ENCODE results near the gene LDLRAD4. TPM values are rescaled to one million over a fixed set of nuclear protein-coding genes. Genes with fewer than 3 reads are reported as not detected.
"Not testable (repeated sequence)": the region's sequence is repeated elsewhere in the genome, so short reads cannot be mapped to it uniquely, and the experiment has no call there.

LDLRAD4 gene
- polyA plus RNA-seq, 3 donors, result 1.7 to 8.5 (median 3.7) TPM

DNA sequence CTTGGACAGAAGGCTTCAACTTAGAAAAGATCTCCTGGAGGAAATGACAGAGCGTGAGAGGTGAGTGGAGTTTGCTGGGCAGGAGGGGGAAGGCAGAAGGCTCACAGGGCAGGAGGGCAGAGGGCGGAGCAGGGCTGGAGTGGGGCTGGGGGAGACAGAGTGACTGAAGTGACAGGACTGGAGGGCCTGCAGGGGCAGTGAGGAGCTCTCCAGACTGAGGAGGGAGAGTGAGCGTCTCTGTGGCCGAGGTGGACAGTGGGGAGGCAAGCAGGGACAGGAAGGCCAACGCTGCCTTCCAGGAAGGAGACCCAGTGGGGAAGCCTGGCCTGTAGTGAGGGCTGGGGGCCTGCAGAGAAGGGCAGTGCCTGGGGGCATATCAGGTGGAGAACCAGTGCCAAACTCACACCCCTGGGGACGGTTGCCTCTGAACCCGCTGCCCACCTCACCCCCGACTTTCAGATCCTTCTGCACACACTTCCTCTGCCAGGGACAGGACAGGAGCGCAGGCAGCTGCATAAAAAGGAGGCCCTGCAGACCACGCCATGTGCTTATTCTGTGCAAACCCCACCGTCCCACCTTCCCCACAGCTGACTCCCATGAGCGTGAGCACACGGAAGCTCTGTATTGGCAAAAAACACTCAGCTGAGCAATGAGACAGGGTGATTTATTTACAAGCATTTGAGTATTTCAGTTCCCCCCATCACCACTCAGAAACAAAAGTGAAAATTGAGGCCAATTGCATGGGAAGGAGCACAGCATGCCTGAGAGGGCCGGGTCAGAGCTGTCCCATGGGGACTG, 263.5 kb downstream of the LDLRAD4 start:
- H3K27ac ChIP-seq (ENCODE audit: low read depth, low read length), result no peak overlapping the region
- WGBS, 3 donors, result 78 to 85% (median 84%) methylated on average over 14 of the region's 14 CpGs

DNA sequence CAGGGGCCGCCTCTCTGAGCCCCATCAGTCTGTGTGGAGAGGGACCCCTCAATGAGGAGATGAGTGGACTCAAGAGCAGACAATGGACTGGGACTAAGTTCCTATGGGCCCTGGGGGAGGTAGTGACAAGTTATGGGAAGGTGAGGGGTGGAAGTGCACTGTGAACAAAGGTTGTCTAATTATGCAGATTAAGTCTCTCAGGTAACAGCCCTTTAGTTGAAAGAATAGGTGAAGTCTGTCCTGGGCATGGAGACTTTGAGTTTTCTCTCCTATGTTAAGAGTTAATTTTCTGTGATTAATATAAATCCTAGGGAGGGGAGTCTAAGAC, 264.0 kb downstream of the LDLRAD4 start:
- H3K27ac ChIP-seq (ENCODE audit: low read depth, low read length), result no peak overlapping the region
- WGBS, 3 donors, result 88 to 100% (median 95%) methylated on average over 1 of the region's 1 CpG

DNA sequence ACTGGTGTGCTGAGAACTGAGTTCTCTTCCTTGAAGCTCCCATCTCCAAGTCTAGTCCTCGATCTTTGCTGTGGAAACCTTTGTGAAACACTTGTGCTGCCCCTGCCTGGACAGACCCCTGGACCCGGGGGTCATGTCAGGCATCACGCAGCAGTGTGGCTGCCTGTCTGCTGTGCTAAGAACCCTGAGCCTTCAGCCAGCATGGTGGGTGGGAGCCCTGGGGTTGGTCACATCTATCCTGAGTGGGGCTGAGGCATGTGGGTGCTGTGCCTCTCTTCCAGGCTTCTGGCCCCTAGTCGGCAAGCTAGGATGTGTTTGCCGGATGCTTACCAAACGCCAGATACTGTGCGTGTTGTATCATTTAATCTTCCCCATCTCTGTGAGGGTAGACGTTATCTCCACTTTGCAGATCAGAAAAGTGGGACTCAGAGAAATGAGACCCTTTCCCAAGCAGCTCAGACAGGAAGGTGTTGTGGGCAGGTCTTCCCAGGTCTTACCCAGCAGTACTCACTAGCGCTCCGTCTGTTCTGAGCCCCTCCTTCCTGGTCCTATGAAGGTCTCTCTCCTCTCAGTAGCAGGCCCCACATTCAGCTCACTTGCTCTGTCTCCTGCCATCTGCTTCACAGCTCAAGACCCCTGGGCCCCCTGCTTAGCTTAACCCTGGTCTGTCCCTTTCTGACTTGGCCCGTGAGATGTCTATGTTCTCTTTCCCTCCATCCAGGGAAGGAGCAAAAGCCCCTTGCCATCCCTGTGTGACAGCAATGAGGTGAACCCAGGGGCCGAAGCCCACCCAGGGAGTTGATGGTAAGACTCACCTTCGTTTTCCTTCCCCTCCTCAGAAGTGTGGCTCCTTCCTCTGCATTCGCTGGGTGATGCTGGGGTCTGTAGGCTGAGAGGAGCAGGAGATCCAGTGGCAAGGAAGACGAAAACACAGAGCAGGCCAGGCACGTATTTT, 265.0 kb downstream of the LDLRAD4 start:
- no peak overlapping the region for H3K27ac ChIP-seq (ENCODE audit: low read depth, low read length)
- 82 to 90% (median 83%) methylated on average over 16 of the region's 16 CpGs for WGBS, 3 donors

DNA sequence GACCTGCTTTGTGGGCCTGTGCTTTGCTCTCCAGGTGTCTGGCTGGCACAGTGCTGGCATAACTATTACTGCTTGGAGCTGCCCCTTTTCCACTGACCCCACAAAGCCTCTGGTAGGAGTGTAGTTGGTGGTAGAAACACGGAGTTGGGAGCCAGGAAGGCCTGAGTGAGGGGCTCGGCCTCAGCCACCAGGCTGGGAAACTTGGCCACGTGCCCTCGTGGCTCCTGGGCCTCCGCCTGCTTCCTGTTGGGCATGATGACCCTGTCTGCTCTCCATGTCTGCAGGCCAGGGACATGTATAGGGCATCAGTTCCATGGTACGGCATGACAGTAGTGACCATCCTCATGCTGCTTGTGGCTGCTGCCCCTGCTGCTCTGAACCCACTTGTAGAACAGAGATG, 266.6 kb downstream of the LDLRAD4 start:
- H3K27ac ChIP-seq (ENCODE audit: low read depth, low read length), result no peak overlapping the region
- 67 to 71% (median 71%) methylated on average over 6 of the region's 6 CpGs for WGBS, 3 donors

DNA sequence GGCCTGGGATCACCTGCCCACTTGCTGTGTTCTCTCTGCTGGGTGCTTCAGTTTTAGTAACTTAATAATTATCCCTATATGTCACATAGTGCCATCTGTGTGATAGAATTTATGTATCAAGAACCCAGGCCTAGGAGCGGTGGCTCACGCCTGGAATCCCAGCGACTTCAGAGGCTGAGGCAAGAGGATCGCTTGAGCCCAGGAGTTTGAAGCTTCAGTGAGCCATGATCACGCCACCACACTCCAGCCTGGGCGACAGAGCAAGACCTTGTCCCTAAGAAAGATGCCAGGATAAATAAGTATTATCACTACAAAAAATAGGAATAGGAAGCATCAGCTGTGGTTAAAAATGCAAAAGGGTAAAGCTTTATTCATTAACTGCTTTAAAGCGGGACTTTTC, 267.0 kb downstream of the LDLRAD4 start:
- H3K27ac ChIP-seq (ENCODE audit: low read depth, low read length), result no peak overlapping the region
- WGBS, 3 donors, result 97 to 98% (median 97%) methylated on average over 7 of the region's 7 CpGs

DNA sequence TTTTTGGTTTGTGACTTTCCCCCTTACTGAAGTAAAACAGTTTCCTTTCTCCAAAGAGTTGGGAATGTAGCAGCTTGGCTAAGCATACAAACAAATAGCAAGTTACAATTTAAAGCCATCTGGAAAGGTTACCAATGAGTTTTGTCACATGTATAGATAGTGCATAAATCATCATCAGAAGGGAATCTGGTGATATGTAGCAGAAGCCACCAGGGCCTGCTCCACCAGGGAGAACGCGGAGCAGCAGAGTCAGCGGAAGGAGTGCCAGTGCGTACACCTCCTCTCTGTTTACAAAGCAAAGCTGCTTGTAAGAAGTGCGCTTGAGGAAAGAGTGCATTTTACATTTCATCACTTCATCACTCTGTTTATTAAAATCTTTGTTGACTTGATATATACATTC, 267.7 kb downstream of the LDLRAD4 start:
- no peak overlapping the region for H3K27ac ChIP-seq (ENCODE audit: low read depth, low read length)
- WGBS, 3 donors, result 83 to 96% (median 88%) methylated on average over 5 of the region's 5 CpGs

DNA sequence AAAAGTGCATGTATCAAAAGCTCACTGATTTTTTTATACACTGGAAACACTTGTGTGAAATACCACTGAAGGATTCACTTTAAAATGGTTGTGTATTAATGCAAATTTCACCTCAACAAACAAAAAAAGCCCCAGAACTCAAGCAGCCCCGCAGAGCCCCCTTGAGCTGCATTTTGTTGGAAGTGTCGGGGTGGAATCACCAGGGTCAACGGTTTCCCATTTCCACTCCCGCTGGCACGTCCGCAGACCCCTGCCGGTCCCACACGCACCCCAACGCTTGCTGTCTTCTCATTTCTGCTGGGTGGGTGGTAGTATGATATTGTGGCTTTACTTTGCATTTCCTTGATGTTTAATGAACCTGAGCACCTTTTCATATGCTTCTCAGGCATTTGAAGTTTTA, 268.1 kb downstream of the LDLRAD4 start:
- WGBS, 3 donors, result 68 to 85% (median 80%) methylated on average over 9 of the region's 9 CpGs
- no peak overlapping the region for H3K27ac ChIP-seq (ENCODE audit: low read depth, low read length)

DNA sequence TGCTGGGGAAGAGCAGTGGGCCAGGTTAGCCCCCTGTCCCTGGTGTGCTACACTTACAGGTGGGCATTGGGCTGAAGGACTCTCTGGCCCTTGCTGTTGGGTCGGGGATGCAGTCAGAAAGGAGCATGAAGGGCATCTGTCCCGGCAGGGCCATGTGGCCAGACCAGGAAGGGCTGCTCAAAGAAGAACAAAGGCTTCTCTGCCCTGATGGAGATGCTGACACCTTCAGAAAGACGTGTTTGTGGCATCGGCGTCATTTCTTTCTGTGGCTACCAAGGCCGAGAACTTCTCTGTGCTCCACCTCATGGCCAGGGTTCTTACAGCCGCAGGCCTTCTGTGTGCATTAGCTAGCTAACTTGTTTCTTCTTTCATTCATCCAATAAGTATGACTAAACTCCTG, 268.7 kb downstream of the LDLRAD4 start:
- H3K27ac ChIP-seq (ENCODE audit: low read depth, low read length), result no peak overlapping the region

DNA sequence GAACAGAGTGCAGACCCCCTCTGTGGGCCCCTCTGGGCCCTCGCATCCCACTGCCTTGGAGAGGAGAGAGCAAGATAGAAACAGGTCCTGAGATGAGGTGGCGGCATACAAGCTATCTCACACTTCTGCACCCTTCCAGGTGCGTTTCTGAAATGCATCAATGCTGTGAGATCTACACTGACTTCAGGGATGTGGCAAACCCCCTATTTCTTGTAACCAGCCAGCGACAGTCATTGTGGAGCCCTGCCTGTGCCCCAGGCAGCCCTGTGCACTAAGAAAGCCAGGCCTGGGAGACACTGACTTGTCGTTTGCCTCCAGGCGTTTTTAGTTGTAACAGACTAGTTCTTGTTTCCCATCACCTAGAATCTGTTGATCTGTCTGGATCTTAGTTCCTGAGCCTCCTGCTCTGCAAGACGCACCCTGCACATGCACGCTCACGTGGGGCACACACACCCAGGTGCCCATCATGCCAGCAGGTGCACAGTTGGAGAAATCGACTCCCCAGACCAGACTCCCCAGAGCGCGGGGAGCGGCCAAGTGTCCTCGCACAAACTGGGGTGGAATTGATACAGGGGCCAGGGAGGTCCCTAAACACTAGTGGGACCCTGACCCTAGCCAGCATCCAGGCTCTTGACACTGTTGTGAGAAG, 269.8 kb downstream of the LDLRAD4 start:
- 83 to 95% (median 90%) methylated on average over 14 of the region's 14 CpGs for WGBS, 3 donors
- no peak overlapping the region for H3K27ac ChIP-seq (ENCODE audit: low read depth, low read length)

More for the DNA sequence above, 268.7 kb downstream of the LDLRAD4 start:
- 77 to 86% (median 81%) methylated on average over 7 of the region's 7 CpGs for WGBS, 3 donors

DNA sequence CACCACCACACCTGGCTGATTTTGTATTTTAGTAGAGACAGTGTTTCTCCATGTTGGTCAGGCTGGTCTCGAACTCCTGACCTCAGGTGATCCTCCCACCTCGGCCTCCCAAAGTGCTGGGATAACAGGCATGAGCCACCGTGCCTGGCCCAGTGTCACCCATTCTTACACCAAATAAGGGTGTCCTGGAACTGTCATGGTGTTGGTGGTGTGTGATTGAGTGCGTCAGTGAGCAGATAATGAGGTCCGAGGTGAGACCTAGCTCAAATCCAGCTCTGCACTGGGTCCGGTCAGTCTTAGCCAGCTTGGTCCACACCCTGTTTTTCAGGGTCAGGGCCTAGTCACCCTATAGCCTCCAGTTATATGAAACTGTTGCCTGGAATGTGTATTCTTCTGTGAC, 270.7 kb downstream of the LDLRAD4 start:
- 80 to 91% (median 90%) methylated on average over 6 of the region's 6 CpGs for WGBS, 3 donors
- H3K27ac ChIP-seq (ENCODE audit: low read depth, low read length), result not testable (repeated sequence)

DNA sequence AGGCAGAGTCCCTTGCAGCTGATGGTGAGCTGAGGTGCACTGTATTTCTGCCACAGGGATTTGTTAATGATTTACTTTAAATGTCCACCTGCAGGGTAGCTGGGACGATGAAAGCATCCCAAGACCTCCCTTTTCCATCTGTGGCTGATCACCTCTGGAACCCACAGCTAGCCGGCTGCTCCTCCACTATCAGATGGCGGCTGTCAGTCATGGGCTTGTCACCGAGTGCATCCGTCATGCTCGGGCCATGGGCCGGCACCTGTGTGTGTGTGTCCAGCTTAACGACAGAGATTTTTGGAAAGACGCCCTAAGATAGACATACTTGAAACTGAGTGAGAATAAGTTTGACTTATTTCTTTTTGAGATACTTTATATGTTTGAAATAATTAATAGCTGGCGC, 272.6 kb downstream of the LDLRAD4 start:
- H3K27ac ChIP-seq (ENCODE audit: low read depth, low read length), result no peak overlapping the region
- WGBS, 3 donors, result 66 to 97% (median 94%) methylated on average over 10 of the region's 10 CpGs

DNA sequence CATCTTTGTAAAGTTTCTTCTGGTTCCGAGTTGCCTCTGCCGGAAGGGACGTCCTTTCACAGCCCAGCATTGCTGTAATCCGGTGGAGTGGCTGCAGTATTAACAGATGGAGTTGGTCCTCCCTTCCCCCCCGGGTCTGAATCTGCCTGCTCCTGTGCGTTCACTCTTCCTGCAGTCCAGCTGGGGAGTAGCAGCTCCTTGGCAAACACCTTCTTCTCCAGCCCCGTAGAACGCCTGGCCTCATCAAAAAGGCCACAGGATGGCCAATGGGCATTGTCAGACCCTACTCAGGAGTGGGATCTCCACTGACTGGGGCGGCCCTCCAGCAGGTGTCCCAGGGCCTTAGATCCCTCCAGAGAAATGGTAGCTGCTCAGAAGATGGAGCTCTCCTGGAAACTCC, 273.8 kb downstream of the LDLRAD4 start:
- 91 to 96% (median 96%) methylated on average over 9 of the region's 9 CpGs for WGBS, 3 donors
- H3K27ac ChIP-seq (ENCODE audit: low read depth, low read length), result no peak overlapping the region

DNA sequence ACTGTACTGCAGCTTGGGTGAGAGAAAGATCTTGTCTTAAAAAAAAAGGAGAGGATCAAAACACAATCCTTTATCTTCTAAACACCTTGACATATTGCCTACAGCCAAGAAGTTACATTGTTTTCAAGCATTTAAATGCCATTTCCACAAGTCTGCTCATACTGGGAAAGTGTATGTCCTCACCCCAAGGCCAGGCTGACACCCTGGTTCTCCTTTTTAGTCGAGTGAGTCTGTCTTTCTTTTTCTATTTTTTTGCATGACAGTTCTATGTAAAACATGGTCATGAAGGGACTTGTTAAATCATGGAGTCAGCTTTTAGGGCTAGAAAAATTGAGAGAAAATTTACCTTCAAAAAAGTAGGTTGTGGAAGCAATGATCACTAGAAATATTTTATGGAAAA, 274.5 kb downstream of the LDLRAD4 start:
- 45 to 48% (median 48%) methylated on average over 1 of the region's 1 CpG for WGBS, 3 donors
- no peak overlapping the region for H3K27ac ChIP-seq (ENCODE audit: low read depth, low read length)

DNA sequence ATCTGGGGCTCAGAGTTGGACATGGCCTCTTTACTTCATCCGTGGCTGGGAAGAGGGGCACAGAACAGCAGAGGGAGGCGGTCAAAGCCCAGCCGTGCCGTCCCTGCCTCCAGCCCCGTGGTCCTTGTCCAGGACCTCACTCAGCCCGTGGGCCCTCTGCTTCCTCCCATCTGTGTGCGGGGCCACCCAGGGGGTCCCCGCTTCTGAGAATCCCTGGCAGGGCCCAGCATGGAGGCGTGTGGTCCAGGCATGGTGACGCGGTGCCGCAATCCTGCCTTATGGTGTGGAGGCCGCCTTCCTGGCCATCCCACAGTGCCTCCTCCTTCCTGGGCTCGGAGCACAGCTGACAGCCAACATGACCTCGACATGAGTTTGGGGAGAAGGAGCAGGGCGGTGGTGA, 275.2 kb downstream of the LDLRAD4 start:
- 86 to 87% (median 87%) methylated on average over 16 of the region's 16 CpGs for WGBS, 3 donors
- no peak overlapping the region for H3K27ac ChIP-seq (ENCODE audit: low read depth, low read length)

DNA sequence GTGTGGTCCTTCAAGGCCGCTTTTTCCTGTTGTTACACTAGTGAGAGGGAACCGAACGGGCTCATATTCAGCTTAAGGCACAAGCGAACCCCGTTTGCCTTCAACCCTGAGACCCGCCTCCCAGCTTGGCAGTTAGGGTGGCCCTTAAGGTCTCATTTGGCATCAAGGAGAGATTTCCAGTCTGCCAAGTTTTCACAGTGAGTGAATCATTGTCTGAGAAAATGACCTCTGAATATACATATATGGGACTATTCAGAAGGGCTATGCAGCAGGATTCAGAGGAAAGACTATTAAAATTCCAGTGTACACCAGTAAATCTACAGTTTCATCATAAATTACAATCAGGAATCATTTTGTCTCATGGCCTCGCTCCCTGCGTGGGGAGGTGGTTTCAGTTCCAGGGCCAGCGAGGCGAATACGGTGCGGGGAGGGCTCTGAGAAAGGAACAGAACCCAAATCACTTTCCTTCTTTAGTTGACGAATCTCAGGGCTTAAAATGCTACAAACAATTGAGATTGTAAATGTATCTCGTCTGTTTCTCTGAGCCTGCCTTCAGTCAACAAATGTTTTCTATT, 276.4 kb downstream of the LDLRAD4 start:
- WGBS, 3 donors, result 66 to 95% (median 94%) methylated on average over 14 of the region's 14 CpGs
- H3K27ac ChIP-seq (ENCODE audit: low read depth, low read length), result no peak overlapping the region

DNA sequence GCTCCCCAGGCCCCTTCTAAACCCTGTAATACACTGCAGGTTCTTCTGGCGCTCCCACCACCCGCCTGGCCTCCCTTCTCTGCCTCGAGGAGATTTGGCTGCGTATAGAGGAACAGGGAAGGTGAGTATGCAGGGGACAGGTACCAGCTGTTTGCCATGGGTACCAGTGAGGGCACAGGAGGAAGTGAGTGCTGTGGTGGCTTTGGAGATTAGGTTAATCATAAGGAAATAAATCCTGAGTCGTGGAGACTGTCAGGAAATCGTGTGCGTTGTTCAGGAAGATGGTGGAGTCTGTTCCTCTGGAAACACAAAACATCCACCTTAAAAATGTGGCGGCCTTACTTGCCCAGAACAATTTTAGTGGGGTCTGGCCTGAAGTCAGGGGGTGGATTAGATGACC, 277.4 kb downstream of the LDLRAD4 start:
- H3K27ac ChIP-seq (ENCODE audit: low read depth, low read length), result no peak overlapping the region
- 60 to 71% (median 70%) methylated on average over 8 of the region's 8 CpGs for WGBS, 3 donors

DNA sequence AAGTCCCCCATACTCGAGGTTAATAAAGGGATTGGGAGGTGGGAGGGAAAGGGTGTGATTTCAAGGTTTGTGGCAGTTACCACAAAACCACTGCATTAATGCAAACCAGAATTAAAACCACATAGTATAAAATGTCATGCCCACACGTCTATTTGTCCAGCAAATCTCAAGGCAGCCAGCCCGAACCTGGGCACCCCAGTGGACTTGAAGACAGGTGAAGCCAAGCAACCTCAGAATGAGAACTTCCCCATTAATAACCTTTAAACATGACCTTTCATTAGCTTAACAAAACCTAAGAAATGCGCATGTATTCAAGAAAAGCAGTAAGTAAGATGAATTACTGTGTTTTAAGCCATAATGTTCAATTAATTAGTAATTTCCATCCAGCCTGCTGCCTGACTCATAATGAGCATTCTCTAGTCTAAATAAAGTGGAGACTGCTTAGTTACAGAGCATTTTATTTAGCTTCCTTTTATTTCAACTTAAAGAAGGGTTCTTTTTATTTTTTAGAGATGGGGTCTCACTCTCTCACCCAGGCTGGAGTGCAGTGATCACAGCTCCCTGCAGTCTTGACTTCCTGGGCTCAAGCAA, 278.2 kb downstream of the LDLRAD4 start:
- WGBS, 3 donors, result 74 to 86% (median 81%) methylated on average over 4 of the region's 4 CpGs
- no peak overlapping the region for H3K27ac ChIP-seq (ENCODE audit: low read depth, low read length)

DNA sequence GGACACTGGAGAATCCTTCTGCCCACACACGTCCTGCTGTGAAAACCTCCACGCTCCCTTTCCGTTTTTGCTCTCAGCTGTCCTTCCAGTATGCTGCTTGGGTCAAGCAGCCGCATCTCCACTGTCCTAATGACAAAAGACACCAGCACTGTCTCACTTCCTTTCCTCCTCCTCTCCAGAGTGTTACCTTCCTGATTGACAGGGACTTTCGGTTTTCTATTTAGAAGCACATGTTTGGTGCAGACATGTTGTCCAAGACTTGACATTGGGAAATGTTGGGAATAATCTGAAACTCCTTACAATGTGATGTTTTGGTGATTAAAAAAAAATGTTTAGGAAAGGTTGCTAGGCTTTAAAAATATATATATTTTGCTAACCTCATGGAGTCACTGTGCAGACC, 281.2 kb downstream of the LDLRAD4 start:
- no peak overlapping the region for H3K27ac ChIP-seq (ENCODE audit: low read depth, low read length)
- 91 to 94% (median 93%) methylated on average over 5 of the region's 5 CpGs for WGBS, 3 donors
